Mesenchymal stem cell (in vitro differentiated cells and primary cell): ENCODE data around the gene TIPARP.

ENCODE experiments used
- DNase-seq: peaks from one replicate; pipeline ENCODE4 v3.0.0-alpha.2; 2013
- H2AFZ ChIP-seq: one replicate; pipeline ENCODE4 v1.6.1; 2013; ENCODE audit warnings: low read depth, mild to moderate bottlenecking, control low read depth, inconsistent platforms, low read length, moderate library complexity
- H2AK5ac ChIP-seq: 2 replicates; pipeline ENCODE4 v1.6.1; 2013; ENCODE audit warnings: low read length, moderate library complexity, mild to moderate bottlenecking, inconsistent platforms; ENCODE audit not compliant: severe bottlenecking
- H2BK120ac ChIP-seq: one replicate; pipeline ENCODE4 v1.6.1; 2013; ENCODE audit warnings: low read depth, mild to moderate bottlenecking, inconsistent platforms, low read length, moderate library complexity
- H2BK12ac ChIP-seq, 2 experiments: one replicate each; pipeline ENCODE4 v1.6.1; 2013; ENCODE audit warnings: inconsistent platforms in 2 of 2, low read length in 2 of 2, mild to moderate bottlenecking in 2 of 2, moderate library complexity in 2 of 2, control low read depth in 1 of 2
- H2BK15ac ChIP-seq: one replicate; pipeline ENCODE4 v1.6.1; 2013; ENCODE audit warnings: mild to moderate bottlenecking, low read depth, inconsistent platforms; ENCODE audit not compliant: poor library complexity, severe bottlenecking
- H2BK5ac ChIP-seq: 2 replicates; pipeline ENCODE4 v1.6.1; 2013; ENCODE audit warnings: low read depth, mild to moderate bottlenecking, low read length, control low read depth, inconsistent platforms; ENCODE audit not compliant: poor library complexity, severe bottlenecking
- H3K14ac ChIP-seq, 2 experiments: one replicate each; pipeline ENCODE4 v1.6.1; 2013; ENCODE audit warnings: inconsistent platforms in 2 of 2, low read length in 2 of 2, control low read depth in 1 of 2, mild to moderate bottlenecking in 1 of 2, moderate library complexity in 1 of 2
- H3K18ac ChIP-seq, 2 experiments: one replicate each; pipeline ENCODE4 v1.6.1; 2013; ENCODE audit warnings: inconsistent platforms in 2 of 2, low read length in 2 of 2, control low read depth in 1 of 2, low read depth in 1 of 2, mild to moderate bottlenecking in 1 of 2
- H3K23ac ChIP-seq, 2 experiments: one replicate each; pipeline ENCODE4 v1.6.1; 2013; ENCODE audit warnings: inconsistent platforms in 2 of 2, low read length in 2 of 2, mild to moderate bottlenecking in 2 of 2, moderate library complexity in 2 of 2, control low read depth in 1 of 2
- H3K27ac ChIP-seq: 2 replicates; pipeline ENCODE4 v1.5.1; 2013; ENCODE audit warnings: mild to moderate bottlenecking, moderate library complexity, low read length, control low read depth, inconsistent platforms; ENCODE audit not compliant: poor library complexity, severe bottlenecking
- H3K27me3 ChIP-seq, 2 experiments: 2 replicates each; pipeline versions ENCODE4 v1.6.1 to v1.7.0; 2013; ENCODE audit warnings: low read length in 2 of 2, mild to moderate bottlenecking in 2 of 2, moderate library complexity in 2 of 2, control low read depth in 1 of 2, inconsistent platforms in 1 of 2; ENCODE audit not compliant: control insufficient read depth in 1 of 2, insufficient read depth in 1 of 2
- H3K36me3 ChIP-seq, 2 experiments: 2 replicates each; pipeline versions ENCODE4 v1.6.1 to v1.7.0; 2013; ENCODE audit warnings: low read length in 2 of 2, control low read depth in 1 of 2, inconsistent platforms in 1 of 2, low read depth in 1 of 2, mild to moderate bottlenecking in 1 of 2; ENCODE audit not compliant: insufficient read depth in 2 of 2, control insufficient read depth in 1 of 2
- H3K4ac ChIP-seq, 2 experiments: one replicate each; pipeline ENCODE4 v1.6.1; 2013; ENCODE audit warnings: inconsistent platforms in 2 of 2, low read length in 2 of 2, mild to moderate bottlenecking in 2 of 2, moderate library complexity in 2 of 2, control low read depth in 1 of 2, low read depth in 1 of 2
- H3K4me1 ChIP-seq: 2 replicates; pipeline ENCODE4 v1.6.1; 2013; ENCODE audit warnings: low read depth, low read length, control low read depth; ENCODE audit not compliant: control insufficient read depth, insufficient read depth
- H3K4me2 ChIP-seq: 2 replicates; pipeline ENCODE4 v1.6.1; 2013; ENCODE audit warnings: low read length, mild to moderate bottlenecking, inconsistent platforms; ENCODE audit not compliant: poor library complexity, severe bottlenecking
- H3K4me3 ChIP-seq, 2 experiments: 2 replicates each; pipeline versions ENCODE4 v1.5.1 to v1.7.0; 2013; ENCODE audit warnings: low read length in 2 of 2, mild to moderate bottlenecking in 2 of 2, control low read depth in 1 of 2, low read depth in 1 of 2; ENCODE audit not compliant: insufficient read depth in 1 of 2
- H3K79me1 ChIP-seq: replicated peaks from 2 replicates; pipeline ENCODE4 v1.6.1; 2013; ENCODE audit warnings: mild to moderate bottlenecking, control low read depth, low read length, inconsistent platforms; ENCODE audit not compliant: poor library complexity, severe bottlenecking
- H3K9ac ChIP-seq: 2 replicates; pipeline ENCODE4 v1.7.0; 2013; ENCODE audit warnings: mild to moderate bottlenecking, low read length, moderate library complexity
- H3K9me3 ChIP-seq: 2 replicates; pipeline ENCODE4 v1.7.0; 2013; ENCODE audit warnings: mild to moderate bottlenecking, low read length; ENCODE audit not compliant: control insufficient read depth
- H4K8ac ChIP-seq: one replicate; pipeline ENCODE4 v1.6.1; 2013; ENCODE audit warnings: inconsistent platforms, mild to moderate bottlenecking, low read length, moderate library complexity
- H4K91ac ChIP-seq: one replicate; pipeline ENCODE4 v1.6.1; 2013; ENCODE audit warnings: mild to moderate bottlenecking, low read length, inconsistent platforms
- WGBS: methylation state at CpG from one replicate; pipeline ENCODE4 v1.1.7; 2013; ENCODE audit warnings: mixed read lengths; 5-methylcytosine and 5-hydroxymethylcytosine counted together

TIPARP gene

GRCh38 chr3:156718622-156719306 lies 44.4 kb downstream of the TIPARP start:
- H3K18ac ChIP-seq, result no peak overlapping the region
- no peak overlapping the region for H2BK5ac ChIP-seq
- peaks cover 0 to 32% of the 10 kb centered on the region in 2 experiments for H3K36me3 ChIP-seq
- no peak overlapping the region for H4K91ac ChIP-seq
- no peak overlapping the region for H3K14ac ChIP-seq
- no peak overlapping the region for H2BK15ac ChIP-seq
- WGBS, result 82% methylated on average over 3 of the region's 3 CpGs
- H3K79me1 ChIP-seq, result peaks cover 7% of the 10 kb centered on the region
- no peak overlapping the region for H3K4me2 ChIP-seq
- H3K4me3 ChIP-seq, result no peak overlapping the region
- no peaks in the 10 kb centered on the region for H3K27me3 ChIP-seq
- H3K4me1 ChIP-seq, result peaks cover 2% of the 10 kb centered on the region
- no peak overlapping the region for H3K9ac ChIP-seq
- H3K27ac ChIP-seq, result no peak overlapping the region
- no peak overlapping the region for H4K8ac ChIP-seq
- no peak overlapping the region for H2AK5ac ChIP-seq
- no peak overlapping the region for H2BK12ac ChIP-seq
- no peak overlapping the region for H2BK120ac ChIP-seq
- no peak for DNase-seq
- H3K9me3 ChIP-seq, result no peaks in the 10 kb centered on the region
- no peak overlapping the region for H3K4ac ChIP-seq
- no peak overlapping the region for H2AFZ ChIP-seq
- H3K23ac ChIP-seq, result no peak overlapping the region

- Histone ChIP-seq H2AFZ (no peak overlapping the region), H3K9me3 (no peaks in the 10 kb centered on the region), H3K23ac (no peak overlapping the region), H3K4ac (no peak overlapping the region), H3K27ac (no peak overlapping the region), H2AK5ac (no peak overlapping the region), H3K18ac (no peak overlapping the region), H4K8ac (no peak overlapping the region), H3K36me3 (peaks cover 0 to 18% of the 10 kb centered on the region in 2 experiments), H2BK120ac (no peak overlapping the region), H3K79me1 (peaks cover 7% of the 10 kb centered on the region), H3K4me3 (no peak overlapping the region), H3K4me1 (peaks cover 2% of the 10 kb centered on the region), H3K27me3 (no peaks in the 10 kb centered on the region), H3K14ac (no peak overlapping the region), H4K91ac (no peak overlapping the region), H3K9ac (no peak overlapping the region), H2BK12ac (no peak overlapping the region), H3K4me2 (no peak overlapping the region), H2BK5ac (no peak overlapping the region), H2BK15ac (no peak overlapping the region)
- 64% methylated on average over 1 of the region's 2 CpGs for WGBS
- DNase-seq, result no peak
These were observed 46.4 kb downstream of the TIPARP start for GRCh38 chr3:156720826-156721225.

- Histone ChIP-seq H2AFZ (no peak overlapping the region), H4K8ac (no peak overlapping the region), H3K36me3 (peaks cover 0 to 8% of the 10 kb centered on the region in 2 experiments), H3K23ac (no peak overlapping the region), H2BK5ac (no peak overlapping the region), H2BK120ac (no peak overlapping the region), H3K18ac (no peak overlapping the region), H3K4ac (no peak overlapping the region), H2AK5ac (no peak overlapping the region), H2BK12ac (no peak overlapping the region), H2BK15ac (no peak overlapping the region), H4K91ac (no peak overlapping the region), H3K14ac (no peak overlapping the region), H3K9ac (no peak overlapping the region), H3K9me3 (no peaks in the 10 kb centered on the region), H3K27me3 (no peaks in the 10 kb centered on the region), H3K79me1 (peaks cover 7% of the 10 kb centered on the region), H3K4me1 (peaks cover 2% of the 10 kb centered on the region), H3K27ac (no peak overlapping the region), H3K4me2 (no peak overlapping the region), H3K4me3 (no peak overlapping the region)
- no peak for DNase-seq
- WGBS, result 93% methylated on average over 2 of the region's 2 CpGs
These were observed 47.6 kb downstream of the TIPARP start for GRCh38 chr3:156721687-156722618.

GRCh38 chr3:156723182-156723619 lies 48.8 kb downstream of the TIPARP start:
- H2AK5ac ChIP-seq, result peak overlapping the region; percentile 31
- no peak overlapping the region for H3K14ac ChIP-seq
- no peak overlapping the region for H3K4ac ChIP-seq
- DNase-seq, result no peak
- H3K36me3 ChIP-seq, result no peaks in the 10 kb centered on the region
- no peak overlapping the region for H4K91ac ChIP-seq
- no peak overlapping the region for H4K8ac ChIP-seq
- H3K4me2 ChIP-seq, result no peak overlapping the region
- H3K4me1 ChIP-seq, result peaks cover 6% of the 10 kb centered on the region
- H2BK120ac ChIP-seq, result no peak overlapping the region
- no peak overlapping the region for H2AFZ ChIP-seq
- H3K23ac ChIP-seq, result no peak overlapping the region
- H3K18ac ChIP-seq, result no peak overlapping the region
- H3K27ac ChIP-seq, result no peak overlapping the region
- no peak overlapping the region for H2BK5ac ChIP-seq
- peaks cover 7% of the 10 kb centered on the region for H3K79me1 ChIP-seq
- H3K9ac ChIP-seq, result peak overlapping the region; percentile 16
- no peak overlapping the region for H3K4me3 ChIP-seq
- no peaks in the 10 kb centered on the region for H3K9me3 ChIP-seq
- 93% methylated on average over 2 of the region's 2 CpGs for WGBS
- H2BK12ac ChIP-seq, result no peak overlapping the region
- no peaks in the 10 kb centered on the region for H3K27me3 ChIP-seq
- H2BK15ac ChIP-seq, result peak overlapping the region; percentile 37
